ENCODE measurements around the gene LDLRAD3.

The LDLRAD3 gene

GRCh38 chr11:36240173-36240572, 296.3 kb downstream of the LDLRAD3 start:
- DNase-seq (ENCODE audit: low read depth), result no peak

GRCh38 chr11:36240801-36241200, 296.9 kb downstream of the LDLRAD3 start:
- no peak for DNase-seq (ENCODE audit: low read depth)

GRCh38 chr11:36241497-36241896, 297.6 kb downstream of the LDLRAD3 start:
- no peak for DNase-seq (ENCODE audit: low read depth)

- no peak for DNase-seq (ENCODE audit: low read depth)
These were observed 299.8 kb downstream of the LDLRAD3 start for GRCh38 chr11:36243641-36244040.

GRCh38 chr11:36247493-36247892, 303.6 kb downstream of the LDLRAD3 start:
- DNase-seq (ENCODE audit: low read depth), result no peak

- DNase-seq (ENCODE audit: low read depth), result no peak
These were observed 304.6 kb downstream of the LDLRAD3 start for GRCh38 chr11:36248436-36248835.

- peak; percentile 89 for DNase-seq (ENCODE audit: low read depth)
These were observed 305.4 kb downstream of the LDLRAD3 start for GRCh38 chr11:36249246-36249645.

GRCh38 chr11:36251823-36252222, 308.0 kb downstream of the LDLRAD3 start:
- no peak for DNase-seq (ENCODE audit: low read depth)

GRCh38 chr11:36253238-36253637, 309.4 kb downstream of the LDLRAD3 start:
- no peak for DNase-seq (ENCODE audit: low read depth)

GRCh38 chr11:36254713-36255112, 310.9 kb downstream of the LDLRAD3 start:
- peak; percentile 21 for DNase-seq (ENCODE audit: low read depth)

- DNase-seq (ENCODE audit: low read depth), result no peak
These were observed 313.5 kb downstream of the LDLRAD3 start for GRCh38 chr11:36257351-36257750.

- DNase-seq (ENCODE audit: low read depth), result peak; percentile 63
These were observed 315.0 kb downstream of the LDLRAD3 start for GRCh38 chr11:36258730-36259360.

GRCh38 chr11:36261094-36261493, 317.2 kb downstream of the LDLRAD3 start:
- DNase-seq (ENCODE audit: low read depth), result no peak

- no peak for DNase-seq (ENCODE audit: low read depth)
These were observed 320.4 kb downstream of the LDLRAD3 start for GRCh38 chr11:36264011-36264972.

GRCh38 chr11:36264973-36265344, 321.1 kb downstream of the LDLRAD3 start:
- no peak for DNase-seq (ENCODE audit: low read depth)

- DNase-seq (ENCODE audit: low read depth), result peak; percentile 13
These were observed 322.1 kb downstream of the LDLRAD3 start for GRCh38 chr11:36265793-36266628.

GRCh38 chr11:36266767-36267166, 322.9 kb downstream of the LDLRAD3 start:
- DNase-seq (ENCODE audit: low read depth), result no peak

GRCh38 chr11:36268337-36268985, 324.6 kb downstream of the LDLRAD3 start:
- DNase-seq (ENCODE audit: low read depth), result no peak

GRCh38 chr11:36270701-36271100, 326.8 kb downstream of the LDLRAD3 start:
- DNase-seq (ENCODE audit: low read depth), result no peak

- no peak for DNase-seq (ENCODE audit: low read depth)
These were observed 328.0 kb downstream of the LDLRAD3 start for GRCh38 chr11:36271794-36272407.

GRCh38 chr11:36273110-36273509, 329.2 kb downstream of the LDLRAD3 start:
- DNase-seq (ENCODE audit: low read depth), result no peak
